Skeletal muscle satellite cell (primary cell): ENCODE results near the gene MRGPRX3.
"Not testable (repeated sequence)": the region's sequence is repeated elsewhere in the genome, so short reads cannot be mapped to it uniquely, and the experiment has no call there.

ENCODE experiments used
- H3K27me3 ChIP-seq: 2 replicates; pipeline ENCODE4 v1.7.0; 2013; ENCODE audit warnings: low read length; ENCODE audit not compliant: control insufficient read depth, insufficient read depth
- H3K36me3 ChIP-seq: 2 replicates; pipeline ENCODE4 v1.7.0; 2013; ENCODE audit warnings: mild to moderate bottlenecking, control low read depth, low read length; ENCODE audit not compliant: insufficient read depth
- H3K4me1 ChIP-seq: 2 replicates; pipeline ENCODE4 v1.7.0; 2013; ENCODE audit warnings: low read length; ENCODE audit not compliant: control insufficient read depth, insufficient read depth
- H3K4me2 ChIP-seq: 2 replicates; pipeline ENCODE4 v1.7.0; 2013; ENCODE audit warnings: mild to moderate bottlenecking, low read length
- H3K4me3 ChIP-seq: 2 replicates; pipeline ENCODE4 v1.7.0; 2013; ENCODE audit warnings: low read length
- H3K9ac ChIP-seq: 2 replicates; pipeline ENCODE4 v1.7.0; 2013; ENCODE audit warnings: mild to moderate bottlenecking, low read depth, low read length, moderate library complexity
- H3K9me3 ChIP-seq: replicated peaks from 2 replicates; pipeline ENCODE4 v1.7.0; 2013; ENCODE audit warnings: mild to moderate bottlenecking, control low read depth, low read length

Gene MRGPRX3

DNA sequence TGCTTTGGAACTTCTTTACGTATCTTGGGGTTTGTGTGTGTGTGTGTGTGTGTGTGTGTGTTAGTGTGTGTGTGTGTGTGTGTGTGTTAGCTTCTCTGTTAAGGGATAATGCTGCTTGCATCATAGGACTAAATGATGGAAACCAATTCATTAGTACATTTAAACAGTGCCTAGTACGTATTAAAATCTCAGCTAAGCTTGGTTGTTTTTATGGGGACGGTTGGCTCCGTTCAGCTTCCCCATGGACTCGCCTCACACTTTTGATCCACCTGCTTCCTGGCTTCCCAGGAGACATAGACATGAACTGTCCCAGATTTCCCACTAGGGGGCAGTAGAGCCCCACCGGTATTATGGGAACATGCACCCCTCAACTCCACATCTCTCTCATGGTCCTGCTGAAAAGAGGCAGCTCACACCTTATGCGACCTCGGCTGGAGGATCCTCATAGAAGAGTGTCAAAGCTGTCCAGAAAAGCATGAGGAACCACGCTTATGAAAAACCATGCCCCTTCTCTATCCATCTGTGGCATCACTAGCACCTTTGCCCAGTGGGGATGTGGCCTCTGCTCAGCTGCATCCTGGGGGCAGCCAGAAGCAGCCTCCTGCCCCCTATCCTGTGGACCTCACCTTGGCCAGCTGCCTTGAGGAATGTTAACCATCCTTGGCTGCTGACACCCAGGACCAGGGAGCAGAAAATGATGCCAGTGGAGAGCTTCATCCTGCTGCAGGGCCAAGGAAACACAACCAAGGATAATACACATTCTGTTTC lies 16.8 kb upstream of the MRGPRX3 start:
- H3K4me3 ChIP-seq: no peak overlapping the region
- H3K9ac ChIP-seq: no peak overlapping the region
- no peaks in the 10 kb centered on the region for H3K4me1 ChIP-seq
- H3K9me3 ChIP-seq: no peaks in the 10 kb centered on the region
- H3K36me3 ChIP-seq: no peaks in the 10 kb centered on the region
- peaks cover 46% of the 10 kb centered on the region for H3K27me3 ChIP-seq
- no peak overlapping the region for H3K4me2 ChIP-seq

DNA sequence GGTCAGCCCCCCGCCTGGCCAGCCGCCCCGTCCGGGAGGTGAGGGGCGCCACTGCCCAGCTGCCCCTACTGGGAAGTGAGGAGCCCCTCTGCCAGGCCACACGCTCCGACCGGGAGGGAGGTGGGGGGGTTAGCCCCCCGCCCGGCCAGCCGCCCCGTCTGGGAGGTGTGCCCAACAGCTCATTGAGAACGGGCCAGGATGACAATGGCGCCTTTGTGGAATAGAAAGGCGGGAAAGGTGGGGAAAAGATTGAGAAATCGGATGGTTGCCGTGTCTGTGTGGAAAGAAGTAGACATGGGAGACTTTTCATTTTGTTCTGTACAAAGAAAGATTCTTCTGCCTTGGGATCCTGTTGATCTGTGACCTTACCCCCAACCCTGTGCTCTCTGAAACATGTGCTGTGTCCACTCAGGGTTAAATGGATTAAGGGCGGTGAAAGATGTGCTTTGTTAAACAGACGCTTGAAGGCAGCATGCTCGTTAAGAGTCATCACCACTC lies 11.0 kb upstream of the MRGPRX3 start:
- H3K4me3 ChIP-seq, H3K36me3 ChIP-seq, H3K9ac ChIP-seq, H3K4me2 ChIP-seq, H3K4me1 ChIP-seq, H3K9me3 ChIP-seq: not testable (repeated sequence)
- peaks cover 11% of the 10 kb centered on the region for H3K27me3 ChIP-seq

DNA sequence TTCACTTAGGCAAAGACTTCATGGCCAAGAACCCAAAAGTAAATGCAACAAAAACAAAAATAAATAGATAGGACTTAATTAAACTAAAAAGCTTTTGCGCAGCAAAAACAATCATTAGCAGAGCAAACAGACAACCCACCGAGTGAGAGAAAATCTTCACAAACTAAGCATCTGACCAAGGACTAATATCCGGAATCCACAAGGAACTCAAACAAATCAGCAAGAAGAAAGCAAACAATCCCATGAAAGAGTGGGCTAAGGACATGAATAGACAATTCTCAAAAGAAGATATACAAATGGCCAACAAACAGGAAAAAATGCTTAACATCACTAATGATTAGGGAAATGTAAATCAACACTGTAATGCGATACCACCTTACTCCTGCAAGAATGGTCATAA lies 1.3 kb upstream of the MRGPRX3 start:
- peaks cover 50% of the 10 kb centered on the region for H3K27me3 ChIP-seq
- H3K4me3 ChIP-seq, H3K9ac ChIP-seq, H3K4me2 ChIP-seq, H3K4me1 ChIP-seq, H3K9me3 ChIP-seq, H3K36me3 ChIP-seq: not testable (repeated sequence)

DNA sequence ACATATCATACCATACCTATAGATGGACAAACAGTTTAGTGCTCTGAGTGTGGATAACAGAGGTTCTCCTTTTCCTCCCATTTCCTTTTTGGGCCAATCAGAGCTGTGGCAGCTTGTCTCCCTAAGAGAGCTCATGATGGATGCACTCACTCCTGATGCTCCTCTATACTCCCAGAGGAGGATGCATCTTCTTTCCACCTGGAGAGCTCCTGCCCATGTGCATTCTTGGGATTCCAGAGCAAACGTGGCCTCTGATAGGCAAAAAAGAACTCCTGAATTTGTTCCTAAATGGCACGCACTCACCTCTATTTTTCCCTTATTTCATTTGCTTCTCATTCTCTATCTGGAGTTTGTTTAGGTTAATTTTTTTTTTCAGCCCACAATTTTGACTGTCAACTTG lies 2.9 kb downstream of the MRGPRX3 start:
- H3K27me3 ChIP-seq: peaks cover 60% of the 10 kb centered on the region
- no peak overlapping the region for H3K4me3 ChIP-seq
- no peak overlapping the region for H3K4me2 ChIP-seq
- H3K9me3 ChIP-seq: no peaks in the 10 kb centered on the region
- H3K9ac ChIP-seq: no peak overlapping the region
- H3K4me1 ChIP-seq: no peaks in the 10 kb centered on the region
- H3K36me3 ChIP-seq: no peaks in the 10 kb centered on the region

DNA sequence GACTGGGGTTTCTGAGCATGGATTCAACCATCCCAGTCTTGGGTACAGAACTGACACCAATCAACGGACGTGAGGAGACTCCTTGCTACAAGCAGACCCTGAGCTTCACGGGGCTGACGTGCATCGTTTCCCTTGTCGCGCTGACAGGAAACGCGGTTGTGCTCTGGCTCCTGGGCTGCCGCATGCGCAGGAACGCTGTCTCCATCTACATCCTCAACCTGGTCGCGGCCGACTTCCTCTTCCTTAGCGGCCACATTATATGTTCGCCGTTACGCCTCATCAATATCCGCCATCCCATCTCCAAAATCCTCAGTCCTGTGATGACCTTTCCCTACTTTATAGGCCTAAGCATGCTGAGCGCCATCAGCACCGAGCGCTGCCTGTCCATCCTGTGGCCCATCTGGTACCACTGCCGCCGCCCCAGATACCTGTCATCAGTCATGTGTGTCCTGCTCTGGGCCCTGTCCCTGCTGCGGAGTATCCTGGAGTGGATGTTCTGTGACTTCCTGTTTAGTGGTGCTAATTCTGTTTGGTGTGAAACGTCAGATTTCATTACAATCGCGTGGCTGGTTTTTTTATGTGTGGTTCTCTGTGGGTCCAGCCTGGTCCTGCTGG lies 4.9 kb downstream of the MRGPRX3 start:
- Histone ChIP-seq H3K9ac (no peak overlapping the region), H3K4me1 (no peaks in the 10 kb centered on the region), H3K4me2 (no peak overlapping the region), H3K36me3 (no peaks in the 10 kb centered on the region), H3K27me3 (peaks cover 58% of the 10 kb centered on the region), H3K4me3 (no peak overlapping the region), H3K9me3 (no peaks in the 10 kb centered on the region)

DNA sequence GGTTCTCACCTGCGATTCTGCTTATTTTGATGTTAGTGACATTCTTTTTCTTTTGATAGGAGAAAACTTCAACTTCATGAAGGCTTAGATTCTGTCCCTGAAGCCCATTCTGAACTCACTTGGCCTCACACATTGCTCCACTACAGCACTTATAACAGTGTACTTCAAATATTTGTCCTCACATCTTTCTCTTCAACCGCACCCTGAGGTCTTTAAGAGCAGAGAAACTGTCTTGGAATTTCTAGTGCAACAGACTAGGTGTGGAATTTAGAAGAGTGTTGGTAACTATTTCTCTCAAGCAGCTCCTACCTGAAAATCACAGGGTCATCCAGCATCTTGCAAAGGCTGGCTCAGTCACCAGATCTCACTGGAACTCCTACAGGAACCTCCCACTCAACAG lies 7.8 kb downstream of the MRGPRX3 start:
- H3K36me3 ChIP-seq: no peaks in the 10 kb centered on the region
- no peak overlapping the region for H3K4me2 ChIP-seq
- H3K4me3 ChIP-seq: no peak overlapping the region
- no peak overlapping the region for H3K9ac ChIP-seq
- no peaks in the 10 kb centered on the region for H3K9me3 ChIP-seq
- H3K27me3 ChIP-seq: peaks cover 38% of the 10 kb centered on the region
- no peaks in the 10 kb centered on the region for H3K4me1 ChIP-seq

DNA sequence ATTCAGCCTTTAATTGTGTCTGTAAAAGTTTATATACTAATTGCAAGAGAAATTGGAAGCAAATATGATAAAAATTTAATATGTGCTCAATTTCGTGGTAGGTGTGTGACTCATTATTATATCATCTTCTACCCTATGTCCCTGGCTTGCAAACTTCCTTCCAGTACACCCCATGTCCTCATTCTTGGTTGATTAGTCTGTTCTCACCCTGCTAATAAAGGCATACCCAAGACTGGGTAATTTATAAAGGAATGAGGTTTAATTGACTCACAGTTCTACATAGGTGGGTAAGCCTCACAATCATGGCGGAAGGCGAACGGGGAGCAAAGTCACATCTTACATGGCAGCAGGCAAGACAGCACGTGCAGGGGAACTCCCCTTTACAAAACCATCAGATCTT lies 11.9 kb downstream of the MRGPRX3 start:
- Histone ChIP-seq H3K4me3 (no peak overlapping the region), H3K9me3 (no peaks in the 10 kb centered on the region), H3K4me1 (no peaks in the 10 kb centered on the region), H3K27me3 (peaks cover 30% of the 10 kb centered on the region), H3K9ac (no peak overlapping the region), H3K4me2 (no peak overlapping the region), H3K36me3 (no peaks in the 10 kb centered on the region)

DNA sequence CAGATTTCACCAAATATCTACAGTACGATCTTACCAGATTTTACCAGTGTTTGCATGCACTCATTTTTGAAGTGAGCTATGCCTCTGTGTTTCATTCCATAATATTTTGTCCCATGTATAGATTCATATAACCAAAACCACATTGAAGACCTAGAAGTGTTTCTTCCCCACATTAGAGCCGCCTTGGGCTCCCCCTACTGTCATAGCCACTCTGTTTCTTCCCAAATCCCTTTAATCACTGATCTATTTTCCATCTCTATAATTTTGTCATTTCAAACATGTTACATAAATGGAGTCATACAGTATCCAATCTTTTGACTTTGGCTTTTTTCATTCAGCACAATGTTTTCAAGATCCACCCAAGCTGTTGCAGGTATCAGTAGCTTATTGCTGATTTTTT lies 12.7 kb downstream of the MRGPRX3 start:
- no peak overlapping the region for H3K9ac ChIP-seq
- no peaks in the 10 kb centered on the region for H3K4me1 ChIP-seq
- H3K4me2 ChIP-seq: no peak overlapping the region
- no peaks in the 10 kb centered on the region for H3K36me3 ChIP-seq
- H3K9me3 ChIP-seq: no peaks in the 10 kb centered on the region
- H3K4me3 ChIP-seq: no peak overlapping the region
- peaks cover 28% of the 10 kb centered on the region for H3K27me3 ChIP-seq

DNA sequence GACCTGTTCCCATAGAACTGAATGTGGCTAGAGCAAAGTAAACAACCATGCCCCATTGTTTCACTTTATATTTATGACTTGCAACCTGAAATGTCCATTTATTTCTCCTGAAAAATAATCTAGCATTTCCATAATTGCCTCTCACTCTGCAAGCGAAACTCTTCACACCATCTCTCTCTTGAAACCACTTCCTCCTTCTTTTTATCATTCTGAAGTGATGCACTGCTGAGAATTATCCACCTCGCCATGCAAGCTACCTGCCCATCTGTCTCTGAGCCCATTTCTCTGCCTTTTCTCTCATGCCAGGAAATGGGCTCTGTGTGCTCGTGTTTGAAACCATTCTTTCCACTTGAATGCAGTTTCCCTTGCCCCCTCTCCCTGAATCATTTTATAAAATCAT lies 13.5 kb downstream of the MRGPRX3 start:
- H3K9ac ChIP-seq: no peak overlapping the region
- no peaks in the 10 kb centered on the region for H3K9me3 ChIP-seq
- no peaks in the 10 kb centered on the region for H3K36me3 ChIP-seq

DNA sequence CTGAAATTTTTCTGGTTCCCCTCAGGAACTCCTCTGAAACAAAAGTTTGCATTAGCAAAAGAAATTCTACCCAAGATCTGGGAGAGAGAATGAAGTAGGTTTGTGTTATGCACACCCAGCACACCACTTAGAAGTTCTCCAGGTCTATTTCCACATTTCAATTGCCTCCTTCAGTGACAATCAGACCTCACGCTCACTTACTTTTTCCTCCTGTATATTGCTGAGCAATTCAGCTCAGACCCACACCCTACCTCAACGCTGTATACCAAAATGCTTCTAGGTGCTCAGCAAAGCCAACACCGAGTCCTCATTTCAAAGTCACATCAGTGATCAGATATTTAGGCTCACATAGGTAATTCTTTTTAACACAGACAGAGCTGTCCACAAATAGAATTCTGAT lies 19.2 kb downstream of the MRGPRX3 start:
- no peaks in the 10 kb centered on the region for H3K4me1 ChIP-seq
- H3K4me3 ChIP-seq: no peak overlapping the region
- H3K27me3 ChIP-seq: peaks cover 56% of the 10 kb centered on the region
- H3K36me3 ChIP-seq: no peaks in the 10 kb centered on the region
- H3K9me3 ChIP-seq: no peaks in the 10 kb centered on the region
- H3K4me2 ChIP-seq: no peak overlapping the region
- no peak overlapping the region for H3K9ac ChIP-seq

More for the DNA sequence above, 13.5 kb downstream of the MRGPRX3 start:
- Histone ChIP-seq H3K4me2 (no peak overlapping the region), H3K27me3 (peaks cover 33% of the 10 kb centered on the region), H3K4me3 (no peak overlapping the region), H3K4me1 (no peaks in the 10 kb centered on the region)

DNA sequence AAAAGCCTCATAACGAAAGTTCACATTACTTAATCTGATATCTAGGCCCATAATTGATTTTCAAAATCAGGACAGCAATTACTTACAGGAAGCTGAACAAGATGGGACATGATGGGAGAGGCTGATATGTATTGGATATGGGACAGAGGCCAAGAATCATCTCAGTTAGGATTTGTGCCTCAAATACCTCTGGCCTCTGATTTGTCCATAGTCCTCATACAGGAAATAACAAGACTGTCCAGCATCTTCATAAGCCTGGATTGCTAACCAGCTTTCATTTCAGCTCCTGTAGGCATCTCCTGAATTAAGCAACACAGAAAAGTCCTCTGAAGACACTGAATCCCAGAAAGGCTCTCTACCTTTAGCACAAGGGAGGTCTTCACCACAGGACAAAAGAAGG lies 36.0 kb downstream of the MRGPRX3 start:
- H3K4me1 ChIP-seq: no peaks in the 10 kb centered on the region
- H3K9ac ChIP-seq: no peak overlapping the region
- H3K27me3 ChIP-seq: peaks cover 44% of the 10 kb centered on the region
- H3K9me3 ChIP-seq: no peaks in the 10 kb centered on the region
- no peak overlapping the region for H3K4me2 ChIP-seq
- H3K4me3 ChIP-seq: no peak overlapping the region
- H3K36me3 ChIP-seq: no peaks in the 10 kb centered on the region
